ENCODE results near the gene PAXIP1. TPM values are rescaled to one million over a fixed set of nuclear protein-coding genes. Genes with fewer than 3 reads are reported as not detected.

The PAXIP1 gene
- total RNA-seq, 4 donors from 2014 or later, result 5.8 to 15.4 (median 11.3) TPM

GRCh38 chr7:155032978-155033377, 30.1 kb upstream of the PAXIP1 start:
- Histone ChIP-seq H3K36me3 (no peaks in the 10 kb centered on the region), H3K27me3 (no peaks in the 10 kb centered on the region), H3K27ac (no peak overlapping the region), H3K9me3 (no peaks in the 10 kb centered on the region), H3K4me3 (no peak overlapping the region), H3K4me1 (no peaks in the 10 kb centered on the region)
- TF ChIP-seq POLR2A (IDR thresholded peaks at IDR 0.05), result no peak
- TF ChIP-seq, protein P1, sequence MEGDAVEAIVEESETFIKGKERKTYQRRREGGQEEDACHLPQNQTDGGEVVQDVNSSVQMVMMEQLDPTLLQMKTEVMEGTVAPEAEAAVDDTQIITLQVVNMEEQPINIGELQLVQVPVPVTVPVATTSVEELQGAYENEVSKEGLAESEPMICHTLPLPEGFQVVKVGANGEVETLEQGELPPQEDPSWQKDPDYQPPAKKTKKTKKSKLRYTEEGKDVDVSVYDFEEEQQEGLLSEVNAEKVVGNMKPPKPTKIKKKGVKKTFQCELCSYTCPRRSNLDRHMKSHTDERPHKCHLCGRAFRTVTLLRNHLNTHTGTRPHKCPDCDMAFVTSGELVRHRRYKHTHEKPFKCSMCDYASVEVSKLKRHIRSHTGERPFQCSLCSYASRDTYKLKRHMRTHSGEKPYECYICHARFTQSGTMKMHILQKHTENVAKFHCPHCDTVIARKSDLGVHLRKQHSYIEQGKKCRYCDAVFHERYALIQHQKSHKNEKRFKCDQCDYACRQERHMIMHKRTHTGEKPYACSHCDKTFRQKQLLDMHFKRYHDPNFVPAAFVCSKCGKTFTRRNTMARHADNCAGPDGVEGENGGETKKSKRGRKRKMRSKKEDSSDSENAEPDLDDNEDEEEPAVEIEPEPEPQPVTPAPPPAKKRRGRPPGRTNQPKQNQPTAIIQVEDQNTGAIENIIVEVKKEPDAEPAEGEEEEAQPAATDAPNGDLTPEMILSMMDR (IDR thresholded peaks at IDR 0.05), result no peak
- no peak for DNase-seq
- intact Hi-C loops (cut with DNase I), result no loop called here
- 75 to 77% methylated on average over 5 to 6 of the region's 6 CpGs for WGBS, 2 donors

DNA sequence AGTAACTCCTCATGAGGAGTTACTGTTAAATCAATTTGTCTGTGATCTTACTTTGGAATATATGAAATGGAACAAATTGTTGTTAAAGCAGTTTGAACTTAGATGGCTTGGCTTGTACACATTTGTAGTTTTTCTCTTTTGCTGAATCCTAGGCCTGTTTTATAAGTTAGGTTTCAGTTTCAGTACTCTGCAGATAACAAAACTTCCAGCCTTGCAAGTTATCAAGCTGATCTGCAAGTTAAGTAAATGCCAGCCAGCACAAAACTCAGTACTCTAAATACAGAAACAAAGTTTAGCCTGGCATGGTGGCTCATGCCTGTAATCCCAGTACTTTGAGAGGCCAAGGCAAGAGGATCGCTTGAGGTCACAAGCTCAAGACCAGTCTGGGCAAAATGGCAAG, 25.0 kb upstream of the PAXIP1 start:
- H3K27ac ChIP-seq, result no peak overlapping the region
- H3K27me3 ChIP-seq, result no peaks in the 10 kb centered on the region
- H3K9me3 ChIP-seq, result no peaks in the 10 kb centered on the region
- WGBS, 2 donors, result 67 to 100% methylated on average over 1 of the region's 1 CpG
- no peaks in the 10 kb centered on the region for H3K36me3 ChIP-seq
- no peak overlapping the region for H3K4me3 ChIP-seq
- DNase-seq, result no peak
- no peaks in the 10 kb centered on the region for H3K4me1 ChIP-seq
- TF ChIP-seq POLR2A (IDR thresholded peaks at IDR 0.05), result no peak
- TF ChIP-seq, protein P1 (IDR thresholded peaks at IDR 0.05), result no peak
- intact Hi-C loops (cut with DNase I), result no loop called here

- no peaks in the 10 kb centered on the region for H3K4me1 ChIP-seq
- intact Hi-C loops (cut with DNase I), result no loop called here
- no peaks in the 10 kb centered on the region for H3K27me3 ChIP-seq
- 75 to 78% methylated on average over 6 of the region's 7 CpGs for WGBS, 2 donors
- no peaks in the 10 kb centered on the region for H3K36me3 ChIP-seq
- H3K9me3 ChIP-seq, result no peaks in the 10 kb centered on the region
- no peak for DNase-seq
- no peak overlapping the region for H3K4me3 ChIP-seq
- no peak for TF ChIP-seq POLR2A (IDR thresholded peaks at IDR 0.05)
- TF ChIP-seq, protein P1 (IDR thresholded peaks at IDR 0.05), result no peak
- H3K27ac ChIP-seq, result no peak overlapping the region
These were observed 18.8 kb upstream of the PAXIP1 start for GRCh38 chr7:155021699-155022145.

- Histone ChIP-seq H3K27me3 (no peaks in the 10 kb centered on the region), H3K4me3 (no peak overlapping the region), H3K27ac (no peak overlapping the region), H3K9me3 (no peaks in the 10 kb centered on the region), H3K4me1 (no peaks in the 10 kb centered on the region), H3K36me3 (no peaks in the 10 kb centered on the region)
- TF ChIP-seq, protein P1 (IDR thresholded peaks at IDR 0.05), result no peak
- no peak for TF ChIP-seq POLR2A (IDR thresholded peaks at IDR 0.05)
- 68 to 69% methylated on average over 4 to 5 of the region's 5 CpGs for WGBS, 2 donors
- DNase-seq, result no peak
- intact Hi-C loops (cut with DNase I), result no loop called here
These were observed 18.1 kb upstream of the PAXIP1 start for GRCh38 chr7:155020996-155021395.

DNA sequence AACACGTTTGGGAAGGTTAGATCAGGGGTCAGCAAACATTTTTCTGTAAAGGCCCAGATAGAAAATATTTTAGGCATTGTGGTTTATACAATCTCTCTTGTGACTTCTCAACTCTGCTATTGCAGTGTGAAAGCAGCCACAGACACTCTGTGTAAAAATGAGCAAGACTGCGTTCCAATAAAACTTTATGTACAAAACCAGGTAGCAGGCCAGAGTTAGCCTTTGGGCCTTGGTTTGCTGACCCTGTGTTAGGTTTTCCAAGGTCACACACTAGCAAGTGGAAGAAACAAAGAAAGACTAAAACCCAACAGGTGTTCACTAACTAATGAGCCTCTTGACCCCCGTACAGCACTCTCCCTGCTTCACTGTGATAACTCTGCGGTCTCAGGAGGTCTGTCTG, 14.9 kb upstream of the PAXIP1 start:
- Histone ChIP-seq H3K9me3 (no peaks in the 10 kb centered on the region), H3K27ac (no peak overlapping the region), H3K27me3 (no peaks in the 10 kb centered on the region), H3K4me1 (no peaks in the 10 kb centered on the region), H3K36me3 (no peaks in the 10 kb centered on the region), H3K4me3 (no peak overlapping the region)
- intact Hi-C loops (cut with DNase I), result no loop called here
- TF ChIP-seq, protein P1 (IDR thresholded peaks at IDR 0.05), result no peak
- TF ChIP-seq POLR2A (IDR thresholded peaks at IDR 0.05), result no peak
- WGBS, 2 donors, result 59 to 64% methylated on average over 4 of the region's 4 CpGs
- no peak for DNase-seq

Measured in esophagus squamous epithelium (tissue), 5 donors.